ENCODE results near the gene NF2.

DNA sequence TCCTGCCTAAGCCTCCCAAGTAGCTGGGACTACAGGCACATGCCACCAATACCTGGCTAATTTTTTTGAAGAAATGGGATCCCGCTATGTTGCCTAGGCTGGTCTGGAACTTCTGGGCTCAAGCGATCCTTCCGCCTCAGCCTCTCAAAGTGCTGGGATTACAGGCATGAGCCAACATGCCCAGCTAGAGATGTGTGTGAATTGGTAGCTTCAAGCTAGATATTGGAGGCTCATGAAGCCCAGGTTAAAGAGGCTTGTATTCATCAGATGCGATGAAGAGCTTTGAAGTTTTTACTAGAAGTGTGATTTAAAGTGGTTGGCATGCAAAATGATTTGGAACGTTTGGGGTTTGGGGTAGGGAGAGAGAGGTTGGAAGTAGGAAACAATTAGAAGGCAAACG is 19.6 kb downstream of the NF2 start:
- no peak for TF ChIP-seq POLR2A (IDR thresholded peaks at IDR 0.05)
- TF ChIP-seq, protein P1, sequence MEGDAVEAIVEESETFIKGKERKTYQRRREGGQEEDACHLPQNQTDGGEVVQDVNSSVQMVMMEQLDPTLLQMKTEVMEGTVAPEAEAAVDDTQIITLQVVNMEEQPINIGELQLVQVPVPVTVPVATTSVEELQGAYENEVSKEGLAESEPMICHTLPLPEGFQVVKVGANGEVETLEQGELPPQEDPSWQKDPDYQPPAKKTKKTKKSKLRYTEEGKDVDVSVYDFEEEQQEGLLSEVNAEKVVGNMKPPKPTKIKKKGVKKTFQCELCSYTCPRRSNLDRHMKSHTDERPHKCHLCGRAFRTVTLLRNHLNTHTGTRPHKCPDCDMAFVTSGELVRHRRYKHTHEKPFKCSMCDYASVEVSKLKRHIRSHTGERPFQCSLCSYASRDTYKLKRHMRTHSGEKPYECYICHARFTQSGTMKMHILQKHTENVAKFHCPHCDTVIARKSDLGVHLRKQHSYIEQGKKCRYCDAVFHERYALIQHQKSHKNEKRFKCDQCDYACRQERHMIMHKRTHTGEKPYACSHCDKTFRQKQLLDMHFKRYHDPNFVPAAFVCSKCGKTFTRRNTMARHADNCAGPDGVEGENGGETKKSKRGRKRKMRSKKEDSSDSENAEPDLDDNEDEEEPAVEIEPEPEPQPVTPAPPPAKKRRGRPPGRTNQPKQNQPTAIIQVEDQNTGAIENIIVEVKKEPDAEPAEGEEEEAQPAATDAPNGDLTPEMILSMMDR (IDR thresholded peaks at IDR 0.05), result no peak
